ENCODE results near the gene TNFRSF14. TPM values are rescaled to one million over a fixed set of nuclear protein-coding genes. Genes with fewer than 3 reads are reported as not detected.

TNFRSF14 gene
- total RNA-seq, 1 donor from 2014 or later: 14.7 TPM

DNA sequence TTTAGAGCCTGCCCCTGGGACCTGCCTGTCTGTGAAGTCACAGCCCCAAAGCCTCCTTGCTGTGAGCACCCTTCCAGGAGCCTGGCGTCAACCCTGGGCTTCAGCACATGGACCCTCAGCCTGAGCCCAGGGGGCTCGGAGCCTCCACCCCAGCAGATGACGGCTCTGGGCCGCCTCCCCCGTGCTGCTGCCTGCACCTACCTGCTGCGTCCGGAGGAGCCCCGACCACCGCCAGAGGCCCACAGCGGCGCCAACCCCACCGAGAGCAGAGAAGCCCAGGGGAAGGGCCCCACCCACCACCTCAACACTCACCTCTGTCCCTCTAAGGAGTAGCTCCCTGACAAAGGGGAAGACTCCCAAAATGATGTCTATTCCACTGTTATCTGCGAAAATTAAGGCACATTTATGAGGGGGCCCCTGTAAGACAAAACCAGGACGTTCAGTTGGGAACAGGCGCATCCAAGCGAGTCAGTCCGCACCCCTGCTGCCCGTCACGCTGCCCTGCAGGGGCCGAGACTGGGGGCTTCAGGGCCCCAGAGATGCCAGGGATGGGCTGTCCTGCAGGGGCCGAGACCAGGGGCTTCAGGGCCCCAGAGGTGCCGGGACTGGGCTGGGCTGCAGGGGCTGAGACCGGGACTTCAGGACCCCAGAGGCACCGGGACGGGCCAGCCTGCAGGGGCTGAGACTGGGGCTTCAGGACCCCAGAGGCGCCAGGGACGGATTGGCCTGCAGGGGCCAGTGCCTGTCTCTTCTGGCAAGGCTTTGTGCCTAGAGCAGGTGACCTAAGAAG is 45.6 kb upstream of the TNFRSF14 start:
- Histone ChIP-seq H3K36me3 (ENCODE audit: control insufficient read depth, insufficient read depth, low read length) (no peaks in the 10 kb centered on the region), H3K4me3 (ENCODE audit: low read depth, low read length) (no peak overlapping the region), H3K27me3 (ENCODE audit: control insufficient read depth, insufficient read depth, low read length) (peaks cover 5% of the 10 kb centered on the region)
- TF ChIP-seq, protein P1, sequence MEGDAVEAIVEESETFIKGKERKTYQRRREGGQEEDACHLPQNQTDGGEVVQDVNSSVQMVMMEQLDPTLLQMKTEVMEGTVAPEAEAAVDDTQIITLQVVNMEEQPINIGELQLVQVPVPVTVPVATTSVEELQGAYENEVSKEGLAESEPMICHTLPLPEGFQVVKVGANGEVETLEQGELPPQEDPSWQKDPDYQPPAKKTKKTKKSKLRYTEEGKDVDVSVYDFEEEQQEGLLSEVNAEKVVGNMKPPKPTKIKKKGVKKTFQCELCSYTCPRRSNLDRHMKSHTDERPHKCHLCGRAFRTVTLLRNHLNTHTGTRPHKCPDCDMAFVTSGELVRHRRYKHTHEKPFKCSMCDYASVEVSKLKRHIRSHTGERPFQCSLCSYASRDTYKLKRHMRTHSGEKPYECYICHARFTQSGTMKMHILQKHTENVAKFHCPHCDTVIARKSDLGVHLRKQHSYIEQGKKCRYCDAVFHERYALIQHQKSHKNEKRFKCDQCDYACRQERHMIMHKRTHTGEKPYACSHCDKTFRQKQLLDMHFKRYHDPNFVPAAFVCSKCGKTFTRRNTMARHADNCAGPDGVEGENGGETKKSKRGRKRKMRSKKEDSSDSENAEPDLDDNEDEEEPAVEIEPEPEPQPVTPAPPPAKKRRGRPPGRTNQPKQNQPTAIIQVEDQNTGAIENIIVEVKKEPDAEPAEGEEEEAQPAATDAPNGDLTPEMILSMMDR (IDR thresholded peaks at IDR 0.05; ENCODE audit: insufficient read depth, low read length, poor library complexity, severe bottlenecking): no peak
- DNase-seq (ENCODE audit: low read depth): no peak

DNA sequence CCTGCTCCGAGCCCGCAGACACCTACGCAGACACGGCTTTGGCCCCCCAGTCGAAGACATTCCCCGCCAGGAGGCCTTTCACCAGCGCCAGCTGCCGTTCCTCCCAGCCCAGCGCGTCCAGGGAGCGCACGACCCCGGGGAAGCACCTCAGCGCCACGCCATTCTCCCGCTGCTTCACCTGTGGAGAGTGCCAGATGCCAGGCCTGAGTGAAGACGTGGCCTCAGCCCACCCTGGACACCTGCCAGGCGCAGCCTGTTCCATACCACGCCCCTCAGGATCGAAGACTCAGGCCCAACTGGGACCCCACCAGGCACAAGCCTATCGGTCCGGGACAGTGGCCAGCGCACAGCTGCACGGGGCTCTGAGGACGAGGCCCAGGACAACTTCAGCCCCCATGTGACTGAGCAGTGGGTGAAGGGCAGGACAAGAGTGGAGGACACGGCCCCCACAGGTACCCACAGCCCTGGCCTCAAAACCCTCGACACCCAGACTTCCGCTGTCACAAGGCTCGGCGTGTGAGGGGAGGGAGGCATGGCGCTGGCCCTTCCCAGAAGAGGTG is 43.2 kb upstream of the TNFRSF14 start:
- H3K36me3 ChIP-seq (ENCODE audit: control insufficient read depth, insufficient read depth, low read length): peaks cover 1% of the 10 kb centered on the region
- DNase-seq (ENCODE audit: low read depth): no peak
- H3K27me3 ChIP-seq (ENCODE audit: control insufficient read depth, insufficient read depth, low read length): no peaks in the 10 kb centered on the region
- TF ChIP-seq, protein P1 (IDR thresholded peaks at IDR 0.05; ENCODE audit: insufficient read depth, low read length, poor library complexity, severe bottlenecking): no peak
- H3K4me3 ChIP-seq (ENCODE audit: low read depth, low read length): no peak overlapping the region

DNA sequence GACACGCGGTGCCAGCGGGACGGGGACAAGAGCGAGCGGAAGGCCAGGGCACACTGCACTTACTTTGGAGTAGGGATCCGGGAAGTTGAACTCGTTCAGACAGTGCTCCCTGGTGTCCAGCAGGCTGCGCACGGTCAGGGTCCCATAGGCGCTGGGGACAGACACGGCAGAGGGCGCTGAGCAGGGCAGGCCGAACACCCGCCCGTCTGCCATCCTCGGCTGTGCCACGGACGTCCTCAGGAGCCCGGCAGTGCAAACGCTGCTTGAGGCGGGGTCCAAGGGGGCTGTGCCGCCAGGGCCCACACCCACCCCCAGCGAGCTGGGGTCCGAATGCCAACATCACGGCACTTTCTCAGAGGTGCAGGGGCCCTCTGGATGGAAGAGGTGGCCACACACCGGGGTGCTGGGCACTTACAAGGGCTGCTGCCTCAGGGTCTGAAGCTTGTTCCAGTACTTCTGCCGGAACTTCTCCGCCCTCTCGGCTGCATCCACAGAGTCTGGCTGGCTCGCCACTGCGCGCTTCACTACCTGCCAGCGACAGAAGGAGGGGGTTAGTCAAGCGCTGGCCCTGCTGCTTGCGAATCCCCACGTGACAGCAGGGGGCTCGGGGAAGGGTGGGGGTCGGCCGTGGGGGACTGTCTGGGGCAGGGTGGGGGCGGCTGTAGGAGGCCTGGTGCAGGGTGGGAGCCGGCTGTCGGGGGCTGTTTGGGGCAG is 42.1 kb upstream of the TNFRSF14 start:
- Histone ChIP-seq H3K36me3 (ENCODE audit: control insufficient read depth, insufficient read depth, low read length) (peaks cover 1% of the 10 kb centered on the region), H3K27me3 (ENCODE audit: control insufficient read depth, insufficient read depth, low read length) (no peaks in the 10 kb centered on the region), H3K4me3 (ENCODE audit: low read depth, low read length) (no peak overlapping the region)
- TF ChIP-seq, protein P1 (IDR thresholded peaks at IDR 0.05; ENCODE audit: insufficient read depth, low read length, poor library complexity, severe bottlenecking): no peak
- DNase-seq (ENCODE audit: low read depth): no peak

DNA sequence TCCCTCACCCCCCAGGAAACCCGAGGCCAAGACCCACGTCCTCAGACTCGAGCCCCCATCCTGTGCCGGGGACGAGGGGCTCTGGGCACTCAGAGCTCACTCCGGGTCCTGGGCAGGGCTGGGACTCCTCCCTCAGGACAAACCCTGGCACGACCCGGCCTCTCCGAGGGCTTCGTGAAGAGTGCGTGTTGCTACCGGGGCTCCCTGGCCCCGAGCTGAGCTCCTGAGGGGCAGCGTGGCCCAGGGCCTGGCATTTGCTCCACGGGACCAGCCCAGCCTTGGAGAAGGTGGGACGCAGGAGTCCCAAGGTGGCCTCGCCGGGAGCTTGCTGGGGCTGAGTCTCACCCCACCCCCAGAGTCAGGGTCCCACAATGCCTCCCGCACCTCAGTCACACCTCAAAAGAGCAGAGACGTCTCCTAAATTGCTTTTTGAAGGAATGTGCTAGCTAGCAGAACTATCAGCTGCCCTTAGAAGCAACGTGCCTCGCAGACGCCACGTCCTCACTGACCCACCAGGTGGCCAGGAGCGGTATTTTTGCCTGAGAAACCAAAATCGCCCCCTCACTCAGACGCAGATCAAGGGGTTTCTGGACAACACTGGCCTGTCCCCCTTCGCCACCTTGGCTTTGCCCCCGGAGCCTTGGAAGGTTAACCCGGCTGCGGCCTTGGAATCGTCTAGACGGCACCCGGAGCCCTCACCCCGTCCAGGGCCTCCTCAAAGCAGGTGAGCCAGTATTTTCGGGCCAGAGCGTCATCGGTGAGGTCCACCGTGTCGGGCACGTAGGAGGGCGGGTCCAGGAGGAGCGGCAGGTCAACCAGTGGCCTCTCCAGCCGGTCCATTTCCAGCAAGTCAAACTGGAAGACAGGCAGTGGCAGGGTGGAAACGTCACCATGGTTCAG is 41.1 kb upstream of the TNFRSF14 start:
- Histone ChIP-seq H3K4me3 (ENCODE audit: low read depth, low read length) (no peak overlapping the region), H3K36me3 (ENCODE audit: control insufficient read depth, insufficient read depth, low read length) (peaks cover 1% of the 10 kb centered on the region), H3K27me3 (ENCODE audit: control insufficient read depth, insufficient read depth, low read length) (no peaks in the 10 kb centered on the region)
- TF ChIP-seq, protein P1 (IDR thresholded peaks at IDR 0.05; ENCODE audit: insufficient read depth, low read length, poor library complexity, severe bottlenecking): peak; percentile 15
- no peak for DNase-seq (ENCODE audit: low read depth)

DNA sequence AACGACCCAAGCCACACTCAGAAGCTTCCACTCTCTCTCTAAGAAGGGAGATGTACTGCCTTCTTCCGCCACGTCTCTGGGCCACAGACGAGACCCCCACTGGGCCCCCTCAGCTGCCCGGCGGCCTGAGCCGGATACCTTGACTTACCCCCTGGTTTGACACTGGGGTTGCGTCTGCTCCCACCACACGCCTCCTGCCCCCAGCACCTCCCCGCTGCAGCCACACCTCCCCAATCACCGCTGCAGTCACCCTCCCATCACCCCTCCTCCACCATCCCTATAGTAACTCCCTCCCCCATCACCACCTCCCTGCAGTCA is 40.4 kb upstream of the TNFRSF14 start:
- H3K27me3 ChIP-seq (ENCODE audit: control insufficient read depth, insufficient read depth, low read length): no peaks in the 10 kb centered on the region
- no peak for DNase-seq (ENCODE audit: low read depth)
- H3K36me3 ChIP-seq (ENCODE audit: control insufficient read depth, insufficient read depth, low read length): peaks cover 1% of the 10 kb centered on the region
- TF ChIP-seq, protein P1 (IDR thresholded peaks at IDR 0.05; ENCODE audit: insufficient read depth, low read length, poor library complexity, severe bottlenecking): no peak
- H3K4me3 ChIP-seq (ENCODE audit: low read depth, low read length): no peak overlapping the region

Measured in kidney epithelial cell (primary cell).